Activated CD4-positive, alpha-beta T cell treated with anti-CD3 and anti-CD28 coated beads, Interleukin-2, amount 50 U/mL, for 16 hours (primary cell): Measurements from ENCODE around the gene PIK3IP1.
"Not testable (repeated sequence)": the region's sequence is repeated elsewhere in the genome, so short reads cannot be mapped to it uniquely, and the experiment has no call there.

Experiments
- DNase-seq: peaks from one replicate; pipeline ENCODE4 v3.0.0-alpha.2; 2020

Gene PIK3IP1

GRCh38 chr22:31292236-31292989, at the start of gene PIK3IP1:
Gene PIK3IP1 (minus strand): TSS chr22:31292488. CDS start chr22:31292344, 144 bp downstream.
- DNase-seq: peak; percentile 90

GRCh38 chr22:31341386-31342088, 49.2 kb upstream of the PIK3IP1 start:
- no peak for DNase-seq

- DNase-seq: no peak
Observed at GRCh38 chr22:31340765-31341247, 48.5 kb upstream of the PIK3IP1 start.

GRCh38 chr22:31340360-31340759, 48.1 kb upstream of the PIK3IP1 start:
- no peak for DNase-seq

GRCh38 chr22:31339148-31339832, 47.0 kb upstream of the PIK3IP1 start:
- no peak for DNase-seq

GRCh38 chr22:31337178-31337577, 44.9 kb upstream of the PIK3IP1 start:
- no peak for DNase-seq

GRCh38 chr22:31334329-31334728, 42.0 kb upstream of the PIK3IP1 start:
- no peak for DNase-seq

GRCh38 chr22:31333641-31334040, 41.4 kb upstream of the PIK3IP1 start:
- no peak for DNase-seq

- DNase-seq: no peak
Observed at GRCh38 chr22:31332886-31333285, 40.6 kb upstream of the PIK3IP1 start.

GRCh38 chr22:31332010-31332409, 39.7 kb upstream of the PIK3IP1 start:
- no peak for DNase-seq

- DNase-seq: peak; percentile 62
Observed at GRCh38 chr22:31329453-31330215, 37.3 kb upstream of the PIK3IP1 start.

GRCh38 chr22:31329029-31329428, 36.7 kb upstream of the PIK3IP1 start:
- no peak for DNase-seq

- no peak for DNase-seq
Observed at GRCh38 chr22:31328544-31328960, 36.3 kb upstream of the PIK3IP1 start.

GRCh38 chr22:31327806-31328543, 35.7 kb upstream of the PIK3IP1 start:
- DNase-seq: no peak

- DNase-seq: no peak
Observed at GRCh38 chr22:31326877-31327276, 34.6 kb upstream of the PIK3IP1 start.

GRCh38 chr22:31323578-31324550, 31.6 kb upstream of the PIK3IP1 start:
- DNase-seq: no peak

- no peak for DNase-seq
Observed at GRCh38 chr22:31321421-31321820, 29.1 kb upstream of the PIK3IP1 start.

GRCh38 chr22:31314220-31314619, 21.9 kb upstream of the PIK3IP1 start:
- DNase-seq: not testable (repeated sequence)

GRCh38 chr22:31313366-31314147, 21.3 kb upstream of the PIK3IP1 start:
- peak; percentile 62 for DNase-seq

- DNase-seq: no peak
Observed at GRCh38 chr22:31308181-31308580, 15.9 kb upstream of the PIK3IP1 start.
